HG02642 (cell line): Measurements from ENCODE around the gene INTS6.

Experiments
- ATAC-seq: cut with Tn5 transposase; IDR thresholded peaks from one replicate; pipeline ENCODE4 v1.9.1; 2021; ENCODE audit warnings: mild to moderate bottlenecking; ENCODE audit not compliant: unreplicated experiment, poor library complexity

Gene INTS6

DNA sequence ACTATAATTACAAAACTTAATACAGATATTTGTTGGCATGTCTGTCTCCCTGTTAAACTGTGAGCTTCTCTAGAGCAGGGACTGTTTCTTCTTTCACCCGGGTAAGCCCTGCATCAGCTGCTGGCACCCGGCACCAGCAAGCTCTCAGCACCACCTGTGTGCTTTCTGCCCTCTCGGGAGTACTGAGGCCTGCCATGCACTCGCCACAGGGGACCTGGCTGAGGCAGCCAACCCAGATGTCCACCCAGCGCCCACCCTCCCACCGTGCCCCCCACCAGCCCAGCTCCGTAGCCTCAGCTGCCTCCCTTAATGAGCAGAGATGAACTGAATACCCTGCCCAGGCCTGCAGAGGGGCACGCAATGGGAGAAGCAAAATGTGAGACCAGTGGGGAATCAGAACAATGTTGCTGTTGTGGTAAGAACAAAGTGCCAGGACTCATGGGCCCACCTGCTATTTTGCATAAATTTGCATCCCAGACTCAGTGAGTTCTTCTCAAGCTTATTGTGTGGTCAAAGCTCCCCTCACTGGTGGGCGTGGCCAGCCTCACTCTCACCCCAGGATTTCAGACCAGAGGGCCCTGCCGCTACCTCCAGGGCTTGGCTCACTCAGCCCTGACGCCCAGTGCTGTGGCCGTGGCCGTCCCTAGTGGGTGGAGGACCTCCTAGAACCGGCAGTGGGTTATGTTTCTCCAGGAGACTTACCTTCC lies 128.0 kb downstream of the INTS6 start:
- no peak for ATAC-seq

DNA sequence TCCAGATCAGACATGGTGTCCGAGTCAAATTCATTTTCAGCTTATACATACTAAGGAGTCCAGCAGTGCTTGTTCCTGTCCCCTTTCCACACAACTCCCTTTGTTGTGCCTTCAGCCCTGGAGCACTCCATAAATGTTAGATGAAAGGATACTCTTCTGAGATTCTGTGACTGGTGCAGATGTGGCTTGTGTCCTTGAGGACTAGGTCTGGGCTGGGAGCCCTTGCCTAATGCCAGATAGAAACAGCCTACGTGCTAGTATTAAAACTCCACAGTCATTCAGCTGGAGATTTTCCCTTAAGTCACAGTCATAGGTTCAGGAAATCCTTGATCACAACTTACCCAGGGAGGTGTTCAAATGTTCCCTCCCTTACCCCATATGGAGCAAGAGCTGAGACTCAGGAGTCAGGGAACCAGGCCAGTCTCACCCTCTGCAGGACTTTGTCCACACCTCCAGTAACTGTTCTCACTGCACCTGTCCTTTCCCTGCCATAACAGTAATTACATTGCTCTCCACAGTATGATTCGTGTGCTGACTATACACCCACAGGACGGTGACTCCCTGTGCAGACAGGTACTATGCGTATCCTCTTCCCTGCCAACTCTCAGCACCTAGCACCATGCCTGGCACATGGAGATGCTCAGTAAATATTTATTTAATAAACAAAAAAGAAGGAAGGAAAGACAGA lies 128.9 kb downstream of the INTS6 start:
- no peak for ATAC-seq

DNA sequence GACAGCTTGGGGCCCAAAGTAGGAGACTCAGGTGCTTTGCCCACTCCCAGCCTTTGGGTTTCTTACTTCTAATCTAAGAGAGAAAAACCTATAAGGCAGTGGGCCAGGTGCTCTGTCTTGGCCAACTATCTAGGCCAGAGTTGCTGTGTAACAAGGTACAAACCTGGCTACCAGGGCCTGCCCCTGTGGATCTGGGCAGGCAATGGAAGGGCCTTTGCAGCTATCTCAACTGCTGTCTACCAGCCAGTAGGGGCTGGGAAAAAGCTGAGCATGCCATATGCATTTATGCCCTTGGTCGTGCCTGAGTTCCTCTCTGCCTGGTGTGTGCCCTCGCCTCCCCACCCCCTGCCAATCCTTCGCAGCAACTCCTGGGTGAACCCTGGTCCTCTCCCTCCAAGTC lies 130.0 kb downstream of the INTS6 start:
- no peak for ATAC-seq

DNA sequence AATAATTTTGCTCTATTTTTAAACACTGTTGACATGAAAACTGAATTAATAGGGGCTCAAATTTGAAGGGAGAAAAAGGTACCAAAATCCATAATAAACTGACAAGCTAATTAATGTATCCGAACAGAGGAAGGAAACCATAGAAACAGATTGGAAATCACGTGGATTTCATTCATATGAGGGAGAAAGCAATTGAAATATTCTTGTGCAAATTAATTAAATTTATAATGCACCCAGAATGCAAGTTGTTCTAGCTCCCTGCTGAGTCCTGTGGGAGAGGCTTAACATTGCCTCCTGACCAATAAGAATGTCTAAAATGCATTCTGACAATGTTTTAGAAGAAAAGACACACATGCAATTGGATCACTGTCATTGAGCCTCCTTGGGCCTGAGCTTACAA lies 131.0 kb downstream of the INTS6 start:
- ATAC-seq, result no peak

DNA sequence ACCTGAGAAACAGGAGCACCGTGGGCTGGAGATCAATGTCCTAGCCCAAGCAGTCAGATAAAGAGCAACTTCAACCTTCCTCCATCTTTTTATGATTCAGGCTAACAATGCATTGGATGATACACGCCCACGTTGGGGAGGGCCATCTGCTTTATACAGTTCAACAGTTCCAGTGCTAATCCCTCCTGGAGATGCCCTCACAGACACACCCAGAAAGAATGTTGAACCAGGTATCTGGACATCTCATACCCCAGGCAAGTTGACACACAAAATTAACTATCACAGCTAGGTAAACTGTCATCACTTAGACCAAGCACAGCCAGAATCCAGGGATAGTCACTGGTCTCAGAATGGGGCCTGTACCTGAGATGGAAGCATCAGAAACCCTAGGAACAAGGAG lies 134.0 kb downstream of the INTS6 start:
- ATAC-seq, result no peak

DNA sequence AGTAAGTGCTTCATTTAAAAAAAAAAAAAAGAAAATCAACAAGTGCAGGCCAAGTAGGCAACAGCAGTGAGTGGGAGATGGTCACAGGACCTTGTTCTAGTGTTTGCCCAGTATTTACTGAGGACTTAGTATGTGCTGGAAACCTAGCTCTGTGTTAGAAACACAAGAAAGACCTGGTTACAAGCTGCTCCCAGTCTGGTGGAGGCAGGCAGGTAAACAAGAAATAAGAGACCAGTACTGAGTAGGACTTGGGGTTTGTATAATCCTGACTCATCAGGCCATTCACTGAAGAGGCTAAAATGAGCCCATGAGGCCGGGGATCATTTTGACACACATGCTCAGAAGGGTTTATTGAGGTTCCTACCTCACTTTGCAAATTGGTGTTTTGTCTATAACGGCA lies 134.8 kb downstream of the INTS6 start:
- ATAC-seq, result no peak

DNA sequence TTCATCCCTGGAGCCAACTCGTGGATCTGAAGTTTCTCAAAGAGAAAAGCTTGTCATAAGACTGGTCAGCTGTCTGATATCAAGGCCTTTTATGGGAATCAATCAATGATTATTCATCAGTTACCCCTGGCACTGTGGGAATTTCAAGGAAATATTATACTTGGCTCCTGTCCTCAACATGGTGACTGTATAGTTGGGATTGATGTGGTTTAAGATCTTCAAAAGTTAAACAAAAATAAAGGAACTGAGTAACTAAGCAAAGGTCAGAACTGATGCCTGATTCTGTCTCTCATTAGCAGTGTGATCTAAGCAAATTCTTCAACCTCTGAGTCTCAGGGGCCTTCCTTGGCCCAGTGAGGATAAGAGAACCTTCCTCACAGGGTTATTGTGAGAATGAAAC lies 135.6 kb downstream of the INTS6 start:
- ATAC-seq, result no peak

DNA sequence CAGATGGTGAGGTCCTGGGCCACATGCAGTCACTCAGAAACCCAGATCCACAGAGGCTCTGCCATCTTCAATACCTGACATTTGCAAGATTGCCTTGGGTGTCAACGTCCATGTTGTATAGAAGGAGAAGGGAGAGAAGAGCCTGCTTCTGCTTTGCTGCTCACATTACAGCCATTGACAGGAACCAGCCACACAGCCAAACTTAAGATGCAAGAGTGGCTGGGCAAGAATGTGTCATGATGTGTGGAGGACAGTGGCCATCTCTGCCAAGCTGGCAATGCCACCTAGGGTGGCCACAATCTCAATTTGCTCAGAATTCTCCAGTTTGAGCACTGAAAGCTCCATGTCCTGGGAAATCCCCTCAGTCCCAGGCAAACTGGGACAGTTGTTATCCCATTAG lies 139.2 kb downstream of the INTS6 start:
- no peak for ATAC-seq

DNA sequence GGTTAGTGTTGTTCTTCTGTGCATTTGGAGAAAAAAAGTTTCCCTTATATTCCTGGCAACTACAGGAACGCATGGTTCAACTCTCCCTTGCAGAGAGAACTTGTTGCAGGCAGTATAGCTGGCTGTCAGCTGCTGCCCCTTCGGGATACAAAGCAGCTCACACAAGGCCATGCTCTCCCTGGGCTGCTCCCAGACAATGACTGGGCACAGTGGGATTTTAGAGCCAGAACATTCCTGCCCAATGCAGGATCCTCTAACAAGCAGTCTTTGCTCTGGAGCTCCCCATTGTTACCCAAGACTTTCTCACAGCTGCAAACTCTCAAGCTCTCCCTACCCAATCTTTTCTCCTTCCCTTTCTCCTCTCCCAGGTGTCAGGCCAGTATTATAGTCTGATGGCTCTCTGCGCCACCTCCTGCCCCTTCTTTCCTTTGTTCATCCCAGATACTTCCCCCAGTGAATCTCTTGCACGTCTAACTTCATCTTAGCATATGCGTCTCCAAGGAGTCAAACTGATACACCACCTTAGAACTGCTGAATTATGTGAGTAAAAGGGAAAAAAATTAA lies 140.8 kb downstream of the INTS6 start:
- ATAC-seq, result no peak
